Activated T-cell treated with anti-CD3 and anti-CD28 coated beads for 48 hours (primary cell): ENCODE results near the gene FAM9C.
"Not testable (repeated sequence)": the region's sequence is repeated elsewhere in the genome, so short reads cannot be mapped to it uniquely, and the experiment has no call there.

Source experiments
- DNase-seq: peaks from one replicate; pipeline ENCODE4 v3.0.0-alpha.2; 2020; ENCODE audit warnings: low read depth

FAM9C gene

DNA sequence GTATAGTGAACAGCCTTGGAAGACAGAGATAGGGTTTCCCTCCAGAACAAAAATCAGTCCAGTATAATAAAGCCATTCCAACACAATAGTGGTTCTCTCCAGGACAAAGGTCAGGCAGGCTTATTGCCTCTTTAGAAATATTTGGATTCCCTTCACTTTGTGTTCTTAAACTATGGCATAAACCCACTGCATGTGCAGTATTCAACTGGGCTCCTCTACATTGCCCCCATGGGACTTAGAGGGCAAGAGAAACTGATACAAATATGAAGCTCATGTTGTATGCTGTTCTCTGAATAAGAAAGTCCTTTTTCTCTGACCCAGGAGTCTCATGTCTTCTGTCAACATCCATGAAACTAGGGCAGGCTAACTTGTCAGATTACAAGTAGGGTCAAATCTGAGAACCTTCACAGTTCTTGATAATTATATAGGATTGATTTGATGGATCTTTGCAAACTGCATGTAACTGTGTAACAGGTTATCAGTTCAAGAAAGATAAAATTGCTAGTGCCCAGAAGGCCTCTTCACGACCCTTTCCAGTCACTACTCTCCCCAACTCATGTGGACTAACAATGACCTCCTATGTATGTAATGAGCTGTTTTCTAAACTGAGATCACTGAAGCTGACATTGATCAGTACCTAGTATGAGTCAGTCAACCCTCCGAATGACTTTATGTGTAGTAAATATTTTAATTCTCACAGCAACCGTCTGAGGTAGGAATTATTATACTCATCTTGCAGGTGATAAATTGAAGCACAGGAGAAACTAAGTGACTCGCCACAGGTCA is 31.9 kb upstream of the FAM9C start:
- DNase-seq: no peak

DNA sequence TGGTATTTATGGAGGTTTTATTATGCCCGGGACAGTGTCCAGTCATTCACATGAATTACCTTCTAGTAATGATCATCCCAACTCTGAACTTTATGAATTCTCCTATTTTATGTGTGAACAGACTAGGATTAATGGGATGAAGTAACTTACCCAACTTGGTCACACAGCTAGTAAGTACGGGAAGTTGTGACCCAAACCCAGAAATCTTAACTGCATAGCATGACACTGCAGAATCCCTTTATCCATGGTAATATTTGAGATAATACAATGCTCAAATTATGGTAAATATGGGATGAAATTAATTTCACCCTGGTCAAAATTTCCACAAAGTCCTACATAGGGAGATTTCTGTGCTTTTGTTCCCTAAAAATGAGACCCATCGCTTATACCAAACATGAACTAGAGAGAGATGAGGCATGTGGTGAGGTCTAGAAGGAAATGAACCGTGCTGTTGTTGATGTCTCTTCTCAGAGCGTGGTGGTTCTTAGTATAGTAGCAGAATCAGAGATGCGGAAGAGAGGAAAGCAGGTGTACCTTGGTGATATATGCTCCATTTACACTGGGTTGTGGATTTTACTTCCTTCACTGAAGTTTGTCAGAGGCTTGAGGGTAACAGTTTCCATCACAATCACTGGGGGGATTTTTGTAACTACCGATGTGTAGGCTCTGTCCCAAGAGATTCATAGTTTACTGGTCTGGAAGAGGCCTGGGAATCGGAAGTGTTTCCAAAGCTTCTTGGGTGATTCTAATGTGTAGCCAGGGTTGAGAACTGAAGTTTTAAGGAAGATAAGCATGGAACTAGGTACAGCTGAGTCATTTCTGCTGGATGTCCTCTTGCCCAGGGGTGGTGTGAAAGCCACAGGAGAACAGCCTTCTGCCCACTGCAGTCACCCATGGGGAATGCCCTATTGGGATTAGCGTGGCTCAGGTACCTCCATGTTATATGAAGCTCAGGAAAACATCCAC is 30.2 kb upstream of the FAM9C start:
- no peak for DNase-seq

DNA sequence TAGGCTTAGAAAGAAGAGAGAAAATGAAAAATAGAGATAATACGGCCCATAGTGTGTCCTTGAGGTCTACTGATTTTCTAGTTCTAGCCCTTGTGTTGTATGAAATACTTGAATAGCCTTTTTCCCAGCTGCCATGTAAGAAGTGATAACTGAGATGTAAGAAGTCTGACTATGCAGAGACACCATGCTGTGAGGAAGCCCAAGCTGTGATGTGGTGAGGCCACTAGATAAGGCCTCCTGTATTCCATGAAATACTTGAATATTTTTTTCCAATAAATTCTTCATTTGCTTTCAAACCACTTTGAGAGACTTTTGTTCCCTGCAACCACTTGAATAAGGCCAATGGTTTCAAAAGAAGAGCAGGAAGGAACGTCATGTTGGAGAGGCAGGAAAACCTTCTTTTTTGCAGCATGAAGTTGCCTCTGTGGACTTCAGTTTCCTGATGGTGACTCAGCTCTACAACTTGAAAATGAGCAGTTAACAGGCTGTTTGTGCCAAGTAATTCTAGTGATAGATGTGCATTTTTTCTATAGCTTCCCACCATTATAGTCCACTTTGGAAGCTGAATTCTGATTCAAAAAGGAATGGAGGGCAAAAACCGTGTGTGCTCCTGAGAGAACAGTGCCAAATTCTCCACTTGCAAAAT is 25.5 kb upstream of the FAM9C start:
- no peak for DNase-seq

DNA sequence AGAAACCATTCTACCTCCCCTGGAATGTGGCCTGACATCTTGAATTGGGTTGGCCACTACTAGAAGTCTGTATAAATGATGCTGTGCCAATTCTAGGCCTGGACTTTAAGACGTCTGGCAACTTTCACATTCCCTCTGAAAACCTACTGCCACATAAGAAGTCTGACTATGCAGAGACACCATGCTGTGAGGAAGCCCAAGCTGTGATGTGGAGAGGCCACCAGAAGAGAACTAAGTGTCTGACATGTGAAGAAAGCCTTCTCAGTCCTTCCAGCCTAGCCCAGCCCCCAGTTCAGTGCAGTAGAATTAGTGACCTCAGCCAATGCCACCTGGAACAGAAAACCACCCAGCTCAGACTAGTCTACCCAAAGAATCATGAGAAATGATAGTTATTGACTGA is 24.2 kb upstream of the FAM9C start:
- no peak for DNase-seq

DNA sequence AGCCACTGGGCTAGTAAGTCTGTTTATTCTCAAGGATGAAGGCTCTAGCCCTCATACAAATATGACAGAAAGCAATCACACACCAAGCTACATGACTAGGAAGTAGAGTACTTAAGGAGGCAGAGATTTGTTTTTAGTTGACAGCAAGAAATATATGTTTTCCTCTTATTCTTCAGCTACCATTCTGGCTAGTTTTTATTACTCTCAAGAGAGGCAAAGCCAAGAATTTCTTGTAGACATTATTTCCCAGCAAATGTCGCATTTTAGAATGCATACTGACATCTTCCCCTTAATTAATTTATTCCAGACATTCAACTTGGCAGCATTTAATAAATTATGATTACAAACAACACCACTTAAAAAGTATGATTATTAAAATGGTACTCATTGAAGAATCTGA is 23.4 kb upstream of the FAM9C start:
- no peak for DNase-seq

DNA sequence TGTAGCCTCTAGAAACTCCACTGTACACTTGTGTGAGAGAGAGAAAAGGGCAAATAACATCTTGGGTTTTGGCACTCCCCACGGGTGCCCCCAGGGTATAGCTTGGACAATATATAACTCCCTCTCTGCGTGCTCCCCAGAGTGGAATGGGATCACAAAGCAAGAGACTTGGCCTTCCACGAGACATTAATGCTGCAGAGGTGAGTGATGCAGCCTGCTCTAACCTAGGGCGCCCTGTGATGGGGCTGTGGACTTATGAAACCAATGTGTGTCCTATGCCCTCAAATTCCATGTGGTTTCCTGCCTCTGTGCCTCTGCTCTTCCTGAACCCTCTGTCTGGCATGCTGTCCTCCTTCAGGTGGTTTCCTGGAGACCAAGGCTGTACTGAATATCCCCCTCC is 22.0 kb upstream of the FAM9C start:
- no peak for DNase-seq

DNA sequence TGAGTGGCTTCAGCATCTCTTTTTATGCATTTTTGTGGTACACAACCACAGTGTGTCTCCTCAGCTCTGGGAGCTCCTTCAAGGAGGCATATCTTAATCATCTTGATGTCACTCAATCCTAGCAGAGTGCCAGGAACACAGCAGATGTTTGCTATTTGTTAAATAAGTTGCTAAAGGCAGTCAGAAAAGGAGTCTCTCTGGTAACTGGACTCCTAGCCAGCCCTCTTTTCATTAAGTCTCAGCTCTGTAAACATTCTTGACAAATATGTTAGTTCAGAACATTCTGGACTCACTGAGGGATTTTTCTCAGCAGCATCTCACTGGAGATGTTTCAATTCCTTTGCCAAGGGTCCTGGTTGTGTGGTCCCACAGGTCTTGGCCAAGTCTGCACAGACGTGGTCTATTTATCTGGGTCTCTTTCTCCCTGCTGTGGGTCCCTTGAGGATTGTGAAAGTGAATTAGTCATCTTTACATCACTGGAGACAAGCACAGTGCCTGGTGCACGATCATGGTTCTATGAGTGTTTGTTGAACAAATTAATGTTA is 20.3 kb upstream of the FAM9C start:
- DNase-seq: no peak

DNA sequence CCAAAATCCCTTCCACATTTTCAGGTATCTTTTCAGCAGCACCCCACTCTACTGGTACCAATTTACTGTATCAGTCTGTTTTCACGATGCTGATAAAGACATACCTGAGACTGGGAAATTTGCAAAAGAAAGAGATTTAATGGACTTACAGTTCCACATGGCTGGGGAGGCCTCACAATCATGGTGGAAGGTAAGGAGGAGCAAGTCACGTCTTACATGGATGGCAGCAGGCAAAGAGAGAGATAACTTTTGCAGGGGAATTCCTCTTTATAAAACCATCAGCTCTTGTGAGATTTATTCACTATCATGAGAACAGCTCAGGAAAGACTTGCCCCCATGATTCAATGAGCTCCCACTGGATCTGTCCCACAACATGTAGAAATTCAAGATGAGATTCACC is 18.7 kb upstream of the FAM9C start:
- not testable (repeated sequence) for DNase-seq

DNA sequence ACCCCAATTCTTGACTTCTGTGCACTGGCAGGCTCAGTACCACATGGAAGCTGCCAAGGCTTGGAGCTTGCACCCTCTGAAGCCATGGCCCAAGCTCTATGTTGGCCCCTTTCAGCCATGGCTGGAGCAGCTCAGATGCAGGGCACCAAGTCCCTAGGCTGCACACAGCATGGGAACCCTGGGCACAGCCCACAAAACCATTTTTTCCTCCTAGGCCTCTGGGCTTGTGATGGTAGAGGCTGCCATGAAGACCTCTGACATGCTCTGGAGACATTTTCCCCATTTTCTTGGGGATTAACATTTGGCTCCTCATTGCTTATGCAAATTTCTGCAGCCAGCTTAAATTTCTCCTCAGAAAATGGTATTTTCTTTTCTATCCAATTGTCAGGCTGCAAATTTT is 17.9 kb upstream of the FAM9C start:
- not testable (repeated sequence) for DNase-seq

DNA sequence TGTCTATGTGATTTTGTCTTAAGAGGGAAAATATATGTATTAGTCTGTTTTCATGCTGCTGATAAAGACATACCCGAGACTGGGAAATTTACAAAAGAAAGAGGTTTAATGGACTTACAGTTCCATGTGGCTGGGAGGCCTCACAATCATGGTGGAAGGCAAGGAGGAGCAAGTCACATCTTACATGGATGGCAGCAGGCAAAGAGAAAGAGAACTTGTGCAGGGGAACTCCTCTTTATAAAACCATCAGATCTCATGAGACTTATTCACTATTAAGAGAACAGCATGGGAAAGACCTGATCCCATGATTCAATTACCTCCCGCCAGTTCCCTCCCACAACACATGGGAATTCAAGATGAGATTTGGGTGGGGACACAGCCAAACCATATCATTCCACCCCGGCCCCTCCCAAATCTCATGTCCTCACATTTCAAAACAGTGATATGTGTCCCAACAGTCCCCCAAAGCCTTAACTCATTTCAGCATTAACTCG is 16.8 kb upstream of the FAM9C start:
- not testable (repeated sequence) for DNase-seq

DNA sequence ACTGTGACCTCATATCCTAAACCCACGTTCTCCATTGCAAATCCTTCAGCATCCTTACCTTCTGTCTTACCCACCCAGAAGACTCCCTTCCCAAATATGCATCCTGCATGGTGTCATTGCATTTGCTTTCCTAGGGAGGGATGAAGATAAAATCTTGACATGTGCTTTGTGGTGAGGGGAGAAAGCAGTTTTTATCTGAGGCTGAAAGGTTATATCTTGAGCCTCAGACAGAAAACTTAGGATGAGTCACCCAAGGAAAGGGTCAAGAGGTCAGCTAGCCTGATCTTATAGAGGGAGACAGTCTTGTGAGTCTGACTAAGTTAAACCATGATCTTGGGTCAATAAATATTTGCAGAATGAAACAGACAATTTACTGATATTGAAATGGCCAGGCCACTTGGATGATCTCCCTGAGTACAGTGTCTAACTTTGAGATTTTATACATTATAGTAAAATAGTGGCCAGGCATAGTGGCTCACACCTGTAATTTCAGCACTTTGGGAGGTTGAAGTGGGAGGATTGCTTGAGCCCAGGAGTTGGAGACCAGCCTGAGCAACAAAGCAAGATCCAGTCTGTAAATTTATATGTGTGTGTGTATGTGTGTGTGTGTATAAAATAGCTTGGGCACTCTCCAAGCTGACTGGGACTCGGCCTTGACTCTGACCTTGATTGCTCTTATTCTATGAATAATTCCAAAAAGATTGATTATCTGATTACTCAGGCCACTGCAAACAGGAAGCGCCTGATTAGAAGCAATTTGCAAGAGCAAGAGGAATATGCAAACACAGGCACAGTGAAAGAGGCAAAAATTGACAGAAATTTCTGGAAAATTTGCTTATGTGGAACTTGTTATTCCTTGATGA is 15.4 kb upstream of the FAM9C start:
- DNase-seq: no peak

DNA sequence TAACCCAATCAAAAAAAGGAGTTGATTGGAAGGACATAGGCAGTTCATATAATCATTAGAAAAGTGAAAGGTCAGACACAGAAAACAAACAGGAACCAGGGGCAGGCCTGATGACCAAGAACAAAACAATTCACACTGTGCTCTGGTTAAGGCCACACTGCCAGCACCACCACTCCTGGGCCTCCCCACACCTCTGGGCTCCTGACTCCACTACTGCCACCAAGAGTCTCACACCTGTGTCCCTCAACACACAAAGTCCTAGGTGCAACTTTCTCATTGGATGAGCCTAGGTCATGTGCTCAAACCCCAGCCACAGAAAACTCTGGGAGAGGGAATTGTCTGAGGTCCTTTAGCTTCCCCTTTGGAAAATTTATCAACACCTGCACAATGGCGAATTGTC is 11.1 kb upstream of the FAM9C start:
- DNase-seq: no peak

DNA sequence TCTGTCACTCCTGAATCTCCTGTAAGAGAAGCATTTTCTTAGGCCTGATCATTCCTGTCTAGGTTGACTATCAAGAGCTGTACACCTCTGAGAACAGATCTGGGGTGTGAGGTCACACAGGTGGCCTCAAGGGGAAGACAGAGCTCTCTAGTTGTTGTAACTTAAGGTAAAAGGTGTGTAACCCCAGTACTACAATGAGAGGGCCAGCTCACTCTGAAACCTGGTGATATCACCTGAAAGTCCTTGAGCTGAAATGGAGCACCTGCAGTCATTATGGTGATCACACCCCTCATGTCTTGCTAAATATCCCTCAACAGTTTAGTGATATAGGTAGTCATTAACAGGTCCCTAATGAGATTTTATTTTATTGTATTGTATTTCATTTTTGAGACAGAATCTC is 8.8 kb upstream of the FAM9C start:
- DNase-seq: no peak

DNA sequence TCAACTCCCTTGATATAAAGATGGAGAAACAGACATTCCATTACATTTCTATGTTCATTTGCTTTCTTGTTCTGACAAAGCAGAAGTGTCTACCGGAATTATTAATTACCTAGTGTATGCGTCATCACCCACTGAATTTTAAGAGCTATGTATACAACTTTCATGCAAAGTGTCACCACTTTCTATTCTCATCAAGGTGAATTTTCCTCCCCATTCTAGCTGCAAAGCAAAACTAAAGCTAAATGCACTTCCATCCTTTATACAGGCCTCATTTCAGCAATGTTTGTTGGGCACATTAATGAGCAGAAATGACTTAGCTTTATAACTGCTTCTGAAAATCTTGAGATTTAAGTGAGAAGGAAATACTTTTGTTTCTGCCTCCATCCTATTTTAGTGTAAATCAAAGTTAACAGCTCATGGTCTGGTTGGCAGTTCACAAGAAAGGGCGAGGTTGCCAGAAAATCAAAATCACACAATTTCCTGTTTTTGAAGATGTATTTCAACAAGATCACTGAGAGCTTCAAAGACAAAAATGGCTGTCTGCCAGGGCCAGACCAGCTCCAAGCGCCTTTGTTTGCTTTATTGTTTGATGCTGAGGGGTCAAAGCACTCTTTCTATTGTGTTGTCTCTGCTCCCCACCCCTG is 7.2 kb upstream of the FAM9C start:
- DNase-seq: no peak

DNA sequence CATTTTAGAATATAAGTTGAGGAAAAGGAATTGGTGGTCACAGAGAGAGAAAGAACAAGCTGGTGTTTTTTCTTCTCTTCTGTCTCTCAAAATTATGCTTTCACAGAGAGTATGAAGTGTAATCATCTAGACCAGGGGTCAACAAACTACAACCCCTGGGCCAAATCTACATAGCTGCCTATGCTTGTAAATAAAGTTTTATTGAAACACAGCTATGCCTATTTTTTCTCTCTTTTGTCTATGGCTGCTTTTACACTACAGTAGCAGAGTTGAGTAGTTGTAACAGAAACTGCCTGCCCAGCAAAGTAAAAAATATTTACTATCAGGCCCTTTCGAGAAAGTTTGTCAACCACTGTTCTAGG is 6.7 kb upstream of the FAM9C start:
- DNase-seq: no peak

DNA sequence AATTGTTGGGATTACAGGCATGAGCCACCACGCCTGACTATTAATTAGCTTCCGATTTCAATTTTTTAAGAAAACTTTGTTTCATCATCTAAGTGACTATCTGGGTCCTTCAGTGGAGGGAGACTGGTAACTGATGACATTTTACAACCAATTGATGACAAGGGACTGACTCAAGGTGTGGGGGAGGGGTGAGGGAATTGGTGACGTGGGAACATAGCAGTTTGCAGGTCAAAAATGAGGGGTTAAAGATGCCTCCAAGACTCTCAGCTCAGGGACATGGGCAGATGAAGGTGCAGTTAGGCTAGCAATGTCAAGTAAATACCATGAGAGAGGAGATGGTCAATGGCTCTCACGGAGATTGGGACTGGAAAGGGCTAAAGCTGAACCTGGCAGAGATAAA is 5.7 kb upstream of the FAM9C start:
- DNase-seq: no peak

DNA sequence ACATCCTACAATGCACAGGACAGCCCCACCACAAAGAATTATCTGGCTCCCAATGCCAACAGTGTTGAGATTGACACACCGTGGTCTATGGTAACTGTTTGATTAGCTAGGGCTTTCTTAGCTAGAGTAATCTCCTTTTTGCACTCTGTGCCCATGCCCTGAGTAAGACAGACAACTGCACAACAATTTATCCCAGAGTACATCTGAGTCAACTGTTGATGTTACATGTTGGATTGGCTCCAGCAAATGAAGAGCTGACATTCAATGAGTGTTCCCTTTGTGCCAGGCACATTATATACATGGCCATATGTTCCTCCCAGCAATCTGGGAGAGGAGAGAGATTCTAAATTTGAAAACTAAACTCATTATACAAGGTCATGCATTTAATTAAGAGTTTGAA is 3.9 kb upstream of the FAM9C start:
- no peak for DNase-seq

DNA sequence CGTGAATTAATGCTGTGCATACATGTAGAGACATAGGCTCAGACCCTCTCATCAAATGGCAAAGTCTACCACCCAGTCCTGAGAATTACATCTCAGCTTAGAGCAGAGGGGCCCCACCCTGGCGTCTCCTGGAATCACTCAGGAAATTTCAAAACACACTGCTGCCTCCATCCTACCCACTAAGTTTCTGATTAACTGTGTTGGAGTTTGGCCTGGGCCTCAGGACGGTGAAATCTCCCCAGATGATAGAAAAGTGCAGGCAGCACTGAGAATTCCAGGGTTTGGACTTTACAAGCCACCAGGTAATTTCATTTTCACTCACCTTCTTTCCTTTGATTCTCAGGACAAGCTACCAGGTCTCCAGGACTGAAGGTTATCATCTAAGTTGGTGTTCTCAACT is 3.3 kb upstream of the FAM9C start:
- DNase-seq: no peak

DNA sequence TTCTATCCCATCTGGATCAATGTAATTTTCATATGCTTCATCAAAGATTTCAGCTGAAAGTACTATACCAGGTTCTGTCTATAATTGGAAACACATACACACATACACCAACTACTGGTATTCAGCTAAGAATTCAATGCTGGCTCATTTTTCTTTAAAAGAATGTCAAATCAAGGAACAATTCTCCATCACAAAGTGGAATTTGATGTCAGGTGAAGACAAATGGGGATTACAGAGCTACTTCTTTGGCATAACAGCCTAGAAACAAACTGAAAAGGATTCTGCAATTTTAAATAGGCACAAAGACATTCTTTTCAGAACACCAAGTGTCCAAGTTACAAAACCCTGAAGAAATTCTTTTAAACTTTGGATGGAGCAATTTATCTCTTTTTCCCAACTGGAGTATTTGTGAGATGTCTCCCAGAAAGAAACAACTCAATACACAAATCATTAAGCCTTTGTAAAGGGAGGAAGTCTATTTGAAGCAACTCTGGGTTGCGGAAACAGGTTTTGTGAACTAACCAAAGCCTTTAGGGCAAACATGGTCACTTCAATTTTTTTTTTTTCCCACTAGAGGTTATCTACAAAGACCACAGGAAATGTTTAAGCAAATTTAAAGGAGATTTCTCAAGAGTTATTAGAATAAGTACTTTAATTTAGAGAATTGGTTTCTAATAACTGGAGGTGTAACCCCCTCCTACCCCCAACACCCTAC is 1.9 kb upstream of the FAM9C start:
- no peak for DNase-seq

DNA sequence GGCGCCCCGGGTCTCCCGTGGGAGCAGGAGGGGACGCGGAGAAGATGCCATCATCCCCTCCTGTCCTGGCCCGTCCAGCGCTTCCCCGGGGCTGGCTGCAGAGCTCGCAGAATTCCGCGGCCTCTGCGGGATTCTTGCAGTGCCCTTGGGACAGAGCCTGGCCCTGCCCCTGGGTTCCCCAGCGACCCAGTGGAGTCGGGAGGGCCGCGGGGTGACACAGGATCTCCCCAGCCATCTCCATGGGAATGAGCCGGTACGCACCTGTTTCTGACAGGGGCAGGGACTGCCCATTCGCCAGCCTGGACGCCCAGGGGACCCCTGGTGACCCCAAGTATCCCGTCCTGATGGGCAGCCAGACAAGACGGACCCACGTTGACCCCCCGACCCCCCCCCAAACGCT is 482 bp downstream of the FAM9C start:
- DNase-seq: no peak
